Ascending aorta (tissue), 2 donors: ENCODE measurements around the gene FTH1. TPM values are rescaled to one million over a fixed set of nuclear protein-coding genes. Genes with fewer than 3 reads are reported as not detected.

ENCODE experiments used
- DNase-seq, 2 donors: peaks; one replicate each; pipeline ENCODE4 v3.0.0-alpha.2; 2019; ENCODE audit warnings: low spot score in 2 of 2
- H3K27ac ChIP-seq, 2 donors: fragments of 200-600 bp; sonication (generic); one replicate each; pipeline ENCODE4 v1.5.1; 2016 to 2017; ENCODE audit warnings: mild to moderate bottlenecking in 1 of 2
- H3K27me3 ChIP-seq: fragments of 200-600 bp; sonication (generic); one replicate; pipeline ENCODE4 v1.5.1; 2017
- H3K36me3 ChIP-seq, 2 donors: fragments of 200-600 bp; sonication (generic); one replicate each; pipeline ENCODE4 v1.5.1; 2016
- H3K4me1 ChIP-seq, 2 donors: fragments of 200-600 bp; sonication (generic); one replicate each; pipeline ENCODE4 v1.5.1; 2016 to 2017; ENCODE audit warnings: mild to moderate bottlenecking in 1 of 2
- H3K4me3 ChIP-seq, 2 donors: fragments of 200-600 bp; sonication (generic); one replicate each; pipeline ENCODE4 v1.5.1; 2016 to 2017; ENCODE audit warnings: mild to moderate bottlenecking in 1 of 2
- H3K9me3 ChIP-seq, 2 donors: fragments of 200-600 bp; sonication (generic); one replicate each; pipeline ENCODE4 v1.5.1; 2016
- intact Hi-C: fragments of 100-400 bp; cut with DNase I; formaldehyde crosslinking; loops from one replicate; pipeline ENCODE4 v1.15.1; 2023
- total RNA-seq: library from RNA; depleted of rRNA; stranded (reverse); fragments of >200 nt; gene quantifications from one replicate; pipeline ENCODE4 v1.1.0, GENCODE V29; 2016
- TF ChIP-seq, protein P1 (sequence below), 3 experiments: fragments of 200-600 bp in 2 of 3; fragments of 450-650 bp in 1 of 3; sonication (generic) in 2 of 3; IDR thresholded peaks; one replicate each; pipeline ENCODE4 v1.5.1; 2016 to 2019; ENCODE audit warnings: antibody characterized with exemption in 3 of 3, mild to moderate bottlenecking in 1 of 3, moderate library complexity in 1 of 3

The FTH1 gene
- total RNA-seq, 1 donor from 2014 or later: 2,353 TPM

- Histone ChIP-seq H3K4me3 (no peak overlapping the region), H3K9me3 (no peaks in the 10 kb centered on the region), H3K36me3 (peaks cover 2 to 13% of the 10 kb centered on the region in 2 donors), H3K4me1 (peaks cover 5 to 31% of the 10 kb centered on the region in 2 donors), H3K27ac (no peak overlapping the region), H3K27me3 (no peaks in the 10 kb centered on the region)
- peak in 1 of 2 donors; percentile 62 for DNase-seq
- intact Hi-C loops: no loop called here
- TF ChIP-seq, protein P1, sequence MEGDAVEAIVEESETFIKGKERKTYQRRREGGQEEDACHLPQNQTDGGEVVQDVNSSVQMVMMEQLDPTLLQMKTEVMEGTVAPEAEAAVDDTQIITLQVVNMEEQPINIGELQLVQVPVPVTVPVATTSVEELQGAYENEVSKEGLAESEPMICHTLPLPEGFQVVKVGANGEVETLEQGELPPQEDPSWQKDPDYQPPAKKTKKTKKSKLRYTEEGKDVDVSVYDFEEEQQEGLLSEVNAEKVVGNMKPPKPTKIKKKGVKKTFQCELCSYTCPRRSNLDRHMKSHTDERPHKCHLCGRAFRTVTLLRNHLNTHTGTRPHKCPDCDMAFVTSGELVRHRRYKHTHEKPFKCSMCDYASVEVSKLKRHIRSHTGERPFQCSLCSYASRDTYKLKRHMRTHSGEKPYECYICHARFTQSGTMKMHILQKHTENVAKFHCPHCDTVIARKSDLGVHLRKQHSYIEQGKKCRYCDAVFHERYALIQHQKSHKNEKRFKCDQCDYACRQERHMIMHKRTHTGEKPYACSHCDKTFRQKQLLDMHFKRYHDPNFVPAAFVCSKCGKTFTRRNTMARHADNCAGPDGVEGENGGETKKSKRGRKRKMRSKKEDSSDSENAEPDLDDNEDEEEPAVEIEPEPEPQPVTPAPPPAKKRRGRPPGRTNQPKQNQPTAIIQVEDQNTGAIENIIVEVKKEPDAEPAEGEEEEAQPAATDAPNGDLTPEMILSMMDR (IDR thresholded peaks at IDR 0.05): no peak
These were observed 7.8 kb downstream of the FTH1 start for GRCh38 chr11:61959678-61960077.

GRCh38 chr11:61959114-61959513 lies 8.3 kb downstream of the FTH1 start:
- Histone ChIP-seq H3K36me3 (peaks cover 0 to 8% of the 10 kb centered on the region in 2 donors), H3K4me3 (no peak overlapping the region), H3K4me1 (peaks cover 4 to 26% of the 10 kb centered on the region in 2 donors), H3K27ac (no peak overlapping the region), H3K9me3 (no peaks in the 10 kb centered on the region), H3K27me3 (no peaks in the 10 kb centered on the region)
- TF ChIP-seq, protein P1 (IDR thresholded peaks at IDR 0.05): no peak
- intact Hi-C loops: no loop called here
- DNase-seq: peak in 1 of 2 donors; percentile 41

- peaks cover 4 to 24% of the 10 kb centered on the region in 2 donors for H3K4me1 ChIP-seq
- DNase-seq: no peak
- no peak overlapping the region for H3K4me3 ChIP-seq
- intact Hi-C loops: no loop called here
- no peaks in the 10 kb centered on the region for H3K9me3 ChIP-seq
- TF ChIP-seq, protein P1 (IDR thresholded peaks at IDR 0.05): no peak
- H3K27me3 ChIP-seq: no peaks in the 10 kb centered on the region
- peaks cover 0 to 2% of the 10 kb centered on the region in 2 donors for H3K36me3 ChIP-seq
- H3K27ac ChIP-seq: no peak overlapping the region
These were observed 8.8 kb downstream of the FTH1 start for GRCh38 chr11:61958590-61958989.

- Histone ChIP-seq H3K27me3 (no peaks in the 10 kb centered on the region), H3K4me3 (no peak overlapping the region), H3K36me3 (no peaks in the 10 kb centered on the region), H3K27ac (no peak overlapping the region), H3K9me3 (no peaks in the 10 kb centered on the region), H3K4me1 (peaks cover 0 to 18% of the 10 kb centered on the region in 2 donors)
- intact Hi-C loops: no loop called here
- TF ChIP-seq, protein P1 (IDR thresholded peaks at IDR 0.05): no peak
- DNase-seq: peak in 1 of 2 donors; percentile 62
These were observed 10.2 kb downstream of the FTH1 start for GRCh38 chr11:61957021-61957770.

DNA sequence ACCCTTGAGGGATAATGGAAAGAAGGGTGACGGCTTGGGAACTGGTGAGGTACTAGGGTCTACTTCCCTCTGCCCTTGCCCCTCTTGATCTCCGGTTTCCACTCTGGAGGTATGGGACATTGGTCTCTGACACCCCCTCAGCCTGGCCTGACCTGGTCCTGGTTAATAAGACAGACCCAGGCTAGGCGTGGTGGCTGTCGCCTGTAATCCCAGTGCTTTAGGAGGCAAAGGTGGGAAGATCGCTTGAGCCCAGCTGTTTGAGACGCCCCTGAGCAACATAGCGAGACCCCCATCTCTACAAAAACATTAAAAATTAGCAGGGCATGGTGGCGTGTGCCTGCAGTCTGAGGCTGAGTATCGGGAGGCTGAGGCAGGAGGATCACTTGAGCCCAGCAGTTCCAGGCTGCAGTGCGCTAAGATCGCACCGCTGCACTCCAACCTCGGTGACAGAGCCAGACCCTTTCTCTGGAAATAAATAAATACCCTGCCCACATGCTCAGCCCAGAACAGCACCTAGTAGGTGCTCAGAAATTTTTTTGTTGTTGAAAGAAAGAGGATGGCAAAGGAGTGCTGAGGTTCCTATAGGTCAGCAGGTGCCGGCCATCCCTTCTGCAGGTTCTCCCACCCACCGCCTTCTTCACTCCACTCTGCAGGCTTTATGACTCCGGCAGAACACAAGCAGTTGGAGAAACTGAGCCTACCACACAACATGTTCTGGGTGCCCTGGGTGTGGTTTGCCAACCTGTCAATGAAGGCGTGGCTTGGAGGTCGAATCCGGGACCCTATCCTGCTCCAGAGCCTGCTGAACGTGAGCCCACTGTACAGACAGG lies 11.0 kb downstream of the FTH1 start:
- H3K27ac ChIP-seq: peak overlapping the region in 1 of 2 donors; percentile 41
- peak in 1 of 2 donors; percentile 63 for DNase-seq
- no peaks in the 10 kb centered on the region for H3K9me3 ChIP-seq
- H3K4me1 ChIP-seq: peaks cover 0 to 11% of the 10 kb centered on the region in 2 donors
- H3K4me3 ChIP-seq: peak overlapping the region in 1 of 2 donors; percentile 59
- TF ChIP-seq, protein P1 (IDR thresholded peaks at IDR 0.05): no peak
- no peaks in the 10 kb centered on the region for H3K27me3 ChIP-seq
- no peaks in the 10 kb centered on the region for H3K36me3 ChIP-seq
- intact Hi-C loops: no loop called here
